Neutrophil (primary cell): ENCODE results near the gene PRKAG3.

Source experiments
- H3K27ac ChIP-seq: fragments of 200-600 bp; sonication (generic); 2 replicates; pipeline ENCODE4 v1.5.1; 2016; ENCODE audit warnings: mild to moderate bottlenecking, moderate library complexity
- H3K27me3 ChIP-seq: fragments of 200-600 bp; sonication (generic); 2 replicates; pipeline ENCODE4 v1.6.0; 2016; ENCODE audit warnings: mild to moderate bottlenecking
- H3K36me3 ChIP-seq: fragments of 200-600 bp; sonication (generic); 2 replicates; pipeline ENCODE4 v1.5.1; 2017
- H3K4me1 ChIP-seq, 2 experiments: fragments of 200-600 bp in 1 of 2; sonication (generic) in 1 of 2; 1 replicate in 1 of 2; 2 replicates in 1 of 2; pipeline versions ENCODE4 v1.5.1 to v1.6.1; 2013 to 2016; ENCODE audit warnings: low read depth in 1 of 2, low read length in 1 of 2, mild to moderate bottlenecking in 1 of 2, moderate library complexity in 1 of 2; ENCODE audit not compliant: control insufficient read depth in 1 of 2, insufficient read depth in 1 of 2
- H3K4me3 ChIP-seq, 2 experiments: fragments of 200-600 bp in 1 of 2; sonication (generic) in 1 of 2; 1 replicate in 1 of 2; 2 replicates in 1 of 2; pipeline ENCODE4 v1.5.1; 2013 to 2016; ENCODE audit warnings: low read depth in 1 of 2, low read length in 1 of 2, mild to moderate bottlenecking in 1 of 2, moderate library complexity in 1 of 2
- H3K9me3 ChIP-seq: fragments of 200-600 bp; sonication (generic); 2 replicates; pipeline ENCODE4 v1.5.1; 2016
- TF ChIP-seq, protein P1 (sequence below): fragments of 200-600 bp; sonication (generic); IDR thresholded peaks from 2 replicates; pipeline ENCODE4 v1.5.1; 2016; ENCODE audit warnings: antibody characterized with exemption

Gene PRKAG3

DNA sequence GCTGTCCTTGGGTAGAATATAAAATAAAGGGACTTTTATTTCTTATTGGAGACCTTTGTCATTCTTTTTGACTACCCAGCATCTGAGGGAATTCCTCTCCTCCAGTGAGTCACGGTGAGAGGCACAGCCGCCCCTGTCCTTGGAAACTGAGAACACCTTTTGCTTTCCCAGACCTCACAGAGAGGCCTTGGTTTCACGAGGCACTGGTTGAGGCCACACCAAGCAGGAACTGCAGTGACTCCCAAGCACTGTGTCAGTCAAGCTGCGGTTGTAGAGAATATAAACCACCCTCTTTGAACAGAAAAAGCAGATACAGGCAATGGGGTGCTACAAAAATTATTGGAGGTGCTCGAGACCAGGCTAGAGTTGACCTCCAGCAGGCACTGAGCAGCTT lies 16.4 kb downstream of the PRKAG3 start:
- Histone ChIP-seq H3K36me3 (no peaks in the 10 kb centered on the region), H3K4me1 (peaks cover 0 to 4% of the 10 kb centered on the region in 2 experiments), H3K9me3 (no peaks in the 10 kb centered on the region), H3K4me3 (no peak overlapping the region), H3K27me3 (peaks cover 19% of the 10 kb centered on the region), H3K27ac (no peak overlapping the region)
- TF ChIP-seq, protein P1, sequence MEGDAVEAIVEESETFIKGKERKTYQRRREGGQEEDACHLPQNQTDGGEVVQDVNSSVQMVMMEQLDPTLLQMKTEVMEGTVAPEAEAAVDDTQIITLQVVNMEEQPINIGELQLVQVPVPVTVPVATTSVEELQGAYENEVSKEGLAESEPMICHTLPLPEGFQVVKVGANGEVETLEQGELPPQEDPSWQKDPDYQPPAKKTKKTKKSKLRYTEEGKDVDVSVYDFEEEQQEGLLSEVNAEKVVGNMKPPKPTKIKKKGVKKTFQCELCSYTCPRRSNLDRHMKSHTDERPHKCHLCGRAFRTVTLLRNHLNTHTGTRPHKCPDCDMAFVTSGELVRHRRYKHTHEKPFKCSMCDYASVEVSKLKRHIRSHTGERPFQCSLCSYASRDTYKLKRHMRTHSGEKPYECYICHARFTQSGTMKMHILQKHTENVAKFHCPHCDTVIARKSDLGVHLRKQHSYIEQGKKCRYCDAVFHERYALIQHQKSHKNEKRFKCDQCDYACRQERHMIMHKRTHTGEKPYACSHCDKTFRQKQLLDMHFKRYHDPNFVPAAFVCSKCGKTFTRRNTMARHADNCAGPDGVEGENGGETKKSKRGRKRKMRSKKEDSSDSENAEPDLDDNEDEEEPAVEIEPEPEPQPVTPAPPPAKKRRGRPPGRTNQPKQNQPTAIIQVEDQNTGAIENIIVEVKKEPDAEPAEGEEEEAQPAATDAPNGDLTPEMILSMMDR: no peak

DNA sequence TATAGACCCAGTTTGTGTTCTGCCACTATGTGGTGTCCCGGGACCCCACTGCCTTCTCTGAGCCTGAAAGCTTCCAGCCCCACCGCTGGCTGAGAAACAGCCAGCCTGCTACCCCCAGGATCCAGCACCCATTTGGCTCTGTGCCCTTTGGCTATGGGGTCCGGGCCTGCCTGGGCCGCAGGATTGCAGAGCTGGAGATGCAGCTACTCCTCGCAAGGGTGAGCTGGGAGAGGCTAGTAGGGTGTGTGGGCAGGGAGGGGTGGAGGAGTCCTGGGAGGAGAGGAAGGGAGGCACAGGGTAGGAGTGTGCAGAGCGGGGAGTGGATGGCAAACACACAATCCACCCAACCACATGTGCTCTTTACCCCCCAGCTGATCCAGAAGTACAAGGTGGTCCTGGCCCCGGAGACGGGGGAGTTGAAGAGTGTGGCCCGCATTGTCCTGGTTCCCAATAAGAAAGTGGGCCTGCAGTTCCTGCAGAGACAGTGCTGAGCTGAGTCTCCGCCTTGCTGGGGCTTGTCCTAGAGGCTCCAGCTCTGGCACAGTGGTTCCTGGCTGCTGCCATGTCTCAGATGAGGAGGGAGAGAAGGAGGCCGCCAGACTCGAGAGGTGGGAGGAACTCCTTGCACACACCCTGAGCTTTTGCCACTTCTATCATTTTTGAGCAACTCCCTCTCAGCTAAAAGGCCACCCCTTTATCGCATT lies 16.9 kb downstream of the PRKAG3 start:
- H3K27ac ChIP-seq: no peak overlapping the region
- no peaks in the 10 kb centered on the region for H3K9me3 ChIP-seq
- no peaks in the 10 kb centered on the region for H3K36me3 ChIP-seq
- peaks cover 0 to 4% of the 10 kb centered on the region in 2 experiments for H3K4me1 ChIP-seq
- H3K27me3 ChIP-seq: peaks cover 19% of the 10 kb centered on the region
- TF ChIP-seq, protein P1: no peak
- no peak overlapping the region for H3K4me3 ChIP-seq

DNA sequence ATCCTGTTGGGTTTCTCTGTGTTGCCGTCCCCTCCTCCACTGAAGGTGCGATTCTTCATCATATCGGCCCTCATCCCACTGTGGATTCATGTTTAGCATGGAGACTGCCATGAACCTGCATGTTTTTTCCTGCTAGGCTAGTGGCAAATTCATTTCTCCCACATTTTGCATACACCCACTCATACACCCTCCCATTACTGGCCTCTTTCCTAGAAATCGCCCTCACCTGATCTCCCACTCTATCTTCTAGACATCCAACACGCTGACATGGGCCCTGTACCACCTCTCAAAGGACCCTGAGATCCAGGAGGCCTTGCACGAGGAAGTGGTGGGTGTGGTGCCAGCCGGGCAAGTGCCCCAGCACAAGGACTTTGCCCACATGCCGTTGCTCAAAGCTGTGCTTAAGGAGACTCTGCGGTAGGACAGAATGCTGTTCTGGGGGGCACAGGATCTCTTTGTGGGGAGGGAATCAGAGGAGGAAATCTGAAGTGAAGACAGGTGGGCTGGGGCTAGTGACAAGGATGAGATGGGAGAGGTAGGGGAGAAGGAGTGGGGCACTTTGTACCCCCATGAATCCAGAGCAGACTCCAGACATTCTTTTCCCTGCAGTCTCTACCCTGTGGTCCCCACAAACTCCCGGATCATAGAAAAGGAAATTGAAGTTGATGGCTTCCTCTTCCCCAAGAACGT lies 17.7 kb downstream of the PRKAG3 start:
- no peak overlapping the region for H3K27ac ChIP-seq
- H3K4me1 ChIP-seq: peaks cover 0 to 4% of the 10 kb centered on the region in 2 experiments
- TF ChIP-seq, protein P1: no peak
- no peaks in the 10 kb centered on the region for H3K36me3 ChIP-seq
- H3K9me3 ChIP-seq: no peaks in the 10 kb centered on the region
- no peak overlapping the region for H3K4me3 ChIP-seq
- H3K27me3 ChIP-seq: peaks cover 19% of the 10 kb centered on the region

DNA sequence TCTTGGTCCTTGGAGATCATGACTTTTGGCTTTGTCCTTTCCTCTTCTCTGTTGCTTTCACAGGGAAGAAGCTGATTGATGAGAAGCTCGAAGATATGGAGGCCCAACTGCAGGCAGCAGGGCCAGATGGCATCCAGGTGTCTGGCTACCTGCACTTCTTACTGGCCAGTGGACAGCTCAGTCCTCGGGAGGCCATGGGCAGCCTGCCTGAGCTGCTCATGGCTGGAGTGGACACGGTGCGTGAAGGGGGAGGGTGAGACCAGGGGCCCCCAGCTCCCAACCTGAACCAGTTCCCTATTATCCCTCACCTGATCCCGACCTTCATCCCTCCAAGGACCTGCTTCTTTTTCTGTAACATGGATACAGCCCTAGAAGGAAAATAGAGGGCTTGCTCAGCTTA lies 18.7 kb downstream of the PRKAG3 start:
- H3K27ac ChIP-seq: no peak overlapping the region
- TF ChIP-seq, protein P1: no peak

DNA sequence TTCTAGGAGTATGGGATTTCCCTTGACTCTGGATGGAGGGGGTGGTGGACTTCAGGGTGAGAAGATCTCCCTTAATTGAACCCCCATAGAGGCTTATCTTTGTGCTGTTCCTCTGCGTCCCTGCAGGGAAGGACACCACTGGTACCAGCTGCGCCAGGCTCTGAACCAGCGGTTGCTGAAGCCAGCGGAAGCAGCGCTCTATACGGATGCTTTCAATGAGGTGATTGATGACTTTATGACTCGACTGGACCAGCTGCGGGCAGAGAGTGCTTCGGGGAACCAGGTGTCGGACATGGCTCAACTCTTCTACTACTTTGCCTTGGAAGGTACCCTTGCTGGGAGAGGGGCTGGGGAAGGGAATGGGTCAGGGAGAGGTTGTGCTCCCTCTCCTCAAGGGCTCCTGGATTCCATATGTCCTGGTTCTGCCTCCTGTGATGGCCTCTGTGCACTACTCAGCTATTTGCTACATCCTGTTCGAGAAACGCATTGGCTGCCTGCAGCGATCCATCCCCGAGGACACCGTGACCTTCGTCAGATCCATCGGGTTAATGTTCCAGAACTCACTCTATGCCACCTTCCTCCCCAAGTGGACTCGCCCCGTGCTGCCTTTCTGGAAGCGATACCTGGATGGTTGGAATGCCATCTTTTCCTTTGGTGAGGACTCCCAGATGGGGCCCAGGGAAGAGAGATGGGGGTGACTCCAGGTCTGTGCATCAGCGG lies 19.3 kb downstream of the PRKAG3 start:
- Histone ChIP-seq H3K9me3 (no peaks in the 10 kb centered on the region), H3K4me1 (peaks cover 0 to 4% of the 10 kb centered on the region in 2 experiments), H3K4me3 (no peak overlapping the region), H3K27me3 (peaks cover 7% of the 10 kb centered on the region), H3K36me3 (no peaks in the 10 kb centered on the region), H3K27ac (no peak overlapping the region)
- TF ChIP-seq, protein P1: no peak

More for the DNA sequence above, 18.7 kb downstream of the PRKAG3 start:
- no peaks in the 10 kb centered on the region for H3K36me3 ChIP-seq
- peaks cover 13% of the 10 kb centered on the region for H3K27me3 ChIP-seq
- peaks cover 0 to 4% of the 10 kb centered on the region in 2 experiments for H3K4me1 ChIP-seq
- H3K4me3 ChIP-seq: no peak overlapping the region
- H3K9me3 ChIP-seq: no peaks in the 10 kb centered on the region
